C4-2B (cell line): ENCODE data around the gene KCNAB2.

Experiments
- H3K27ac ChIP-seq: fragments of 450-650 bp; 2 replicates; pipeline ENCODE4 v1.5.1; 2017
- ZFX ChIP-seq: fragments of 450-650 bp; IDR thresholded peaks from 2 replicates; pipeline ENCODE4 v1.6.1; 2017
- TF ChIP-seq, protein P1 (sequence below): fragments of 450-650 bp; conservative IDR thresholded peaks from 2 replicates; pipeline ENCODE4 v1.5.1; 2017; ENCODE audit warnings: mild to moderate bottlenecking

KCNAB2 gene

DNA sequence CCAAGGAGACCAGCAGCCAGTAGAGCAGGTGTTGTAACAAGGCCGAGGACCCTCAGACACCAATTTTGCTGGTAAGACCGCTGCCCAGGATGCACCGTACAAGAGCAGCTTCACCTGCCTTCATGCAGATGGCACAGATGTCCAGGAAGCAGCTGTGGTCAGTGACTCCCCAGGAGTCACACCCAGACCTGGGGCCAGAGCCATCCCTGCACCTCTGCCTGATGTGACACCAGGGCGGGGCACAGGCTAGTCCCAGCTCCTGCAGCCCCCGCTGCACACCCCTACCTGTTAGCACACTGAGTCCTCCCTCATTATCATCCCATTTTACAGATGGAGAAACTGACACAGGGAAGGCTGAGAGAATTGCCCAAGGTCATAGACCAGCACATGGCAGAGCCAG is 16.3 kb upstream of the KCNAB2 start:
- H3K27ac ChIP-seq: no peak overlapping the region
- TF ChIP-seq ZFX: no peak
- TF ChIP-seq, protein P1, sequence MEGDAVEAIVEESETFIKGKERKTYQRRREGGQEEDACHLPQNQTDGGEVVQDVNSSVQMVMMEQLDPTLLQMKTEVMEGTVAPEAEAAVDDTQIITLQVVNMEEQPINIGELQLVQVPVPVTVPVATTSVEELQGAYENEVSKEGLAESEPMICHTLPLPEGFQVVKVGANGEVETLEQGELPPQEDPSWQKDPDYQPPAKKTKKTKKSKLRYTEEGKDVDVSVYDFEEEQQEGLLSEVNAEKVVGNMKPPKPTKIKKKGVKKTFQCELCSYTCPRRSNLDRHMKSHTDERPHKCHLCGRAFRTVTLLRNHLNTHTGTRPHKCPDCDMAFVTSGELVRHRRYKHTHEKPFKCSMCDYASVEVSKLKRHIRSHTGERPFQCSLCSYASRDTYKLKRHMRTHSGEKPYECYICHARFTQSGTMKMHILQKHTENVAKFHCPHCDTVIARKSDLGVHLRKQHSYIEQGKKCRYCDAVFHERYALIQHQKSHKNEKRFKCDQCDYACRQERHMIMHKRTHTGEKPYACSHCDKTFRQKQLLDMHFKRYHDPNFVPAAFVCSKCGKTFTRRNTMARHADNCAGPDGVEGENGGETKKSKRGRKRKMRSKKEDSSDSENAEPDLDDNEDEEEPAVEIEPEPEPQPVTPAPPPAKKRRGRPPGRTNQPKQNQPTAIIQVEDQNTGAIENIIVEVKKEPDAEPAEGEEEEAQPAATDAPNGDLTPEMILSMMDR: no peak

DNA sequence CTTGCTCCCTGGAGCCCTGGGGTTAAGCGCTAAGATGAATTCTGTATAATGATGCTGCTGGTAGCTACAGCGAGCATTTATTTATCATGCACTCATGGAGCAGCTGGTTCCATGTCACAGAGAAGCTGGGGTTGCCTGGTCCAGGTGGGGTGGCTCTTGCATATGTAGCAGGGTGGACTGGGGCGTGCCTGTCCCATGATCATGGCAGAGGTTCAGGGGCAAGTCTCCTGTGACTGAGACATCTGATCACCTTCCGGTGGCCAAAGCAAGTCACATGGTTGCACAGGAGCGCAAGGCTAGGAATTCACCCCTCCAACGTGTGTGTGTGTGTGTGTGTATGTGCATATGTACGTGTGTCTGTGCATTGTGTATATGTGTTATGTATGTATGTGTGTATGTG is 15.6 kb upstream of the KCNAB2 start:
- TF ChIP-seq ZFX: no peak
- TF ChIP-seq, protein P1: no peak
- H3K27ac ChIP-seq: no peak overlapping the region

DNA sequence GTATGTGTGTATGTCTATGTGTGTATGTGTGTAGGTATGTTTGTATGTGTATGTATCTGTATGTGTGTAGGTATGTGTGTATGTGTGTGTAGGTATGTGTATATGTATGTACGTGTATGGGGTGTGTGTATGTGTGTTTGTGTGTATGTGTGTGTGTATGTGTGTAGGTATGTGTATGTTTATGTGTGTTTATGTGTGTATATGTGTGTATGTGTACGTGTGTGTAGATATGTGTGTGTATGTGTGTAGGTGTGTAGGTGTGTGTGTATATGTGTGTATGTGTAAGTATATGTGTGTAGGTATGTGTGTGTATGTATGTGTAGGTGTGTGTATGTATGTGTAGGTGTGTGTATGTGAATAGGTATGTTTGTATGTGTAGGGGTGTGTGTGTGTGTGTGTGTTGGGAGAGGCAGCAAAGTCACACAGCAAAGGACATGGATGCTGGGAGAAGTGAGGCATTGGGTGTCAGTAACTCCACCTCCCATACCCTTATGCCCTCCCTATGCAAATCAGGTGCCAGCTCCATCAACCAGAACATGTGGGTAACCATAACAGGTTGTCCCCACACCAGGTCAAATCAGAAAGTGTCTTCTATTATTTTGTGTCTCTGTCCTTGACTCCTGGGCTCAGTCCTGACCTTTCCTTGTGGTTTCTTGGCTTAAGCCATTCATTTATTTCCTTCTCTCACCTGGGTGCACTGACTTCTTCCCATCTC is 15.0 kb upstream of the KCNAB2 start:
- no peak overlapping the region for H3K27ac ChIP-seq
- no peak for TF ChIP-seq ZFX
- TF ChIP-seq, protein P1: no peak

DNA sequence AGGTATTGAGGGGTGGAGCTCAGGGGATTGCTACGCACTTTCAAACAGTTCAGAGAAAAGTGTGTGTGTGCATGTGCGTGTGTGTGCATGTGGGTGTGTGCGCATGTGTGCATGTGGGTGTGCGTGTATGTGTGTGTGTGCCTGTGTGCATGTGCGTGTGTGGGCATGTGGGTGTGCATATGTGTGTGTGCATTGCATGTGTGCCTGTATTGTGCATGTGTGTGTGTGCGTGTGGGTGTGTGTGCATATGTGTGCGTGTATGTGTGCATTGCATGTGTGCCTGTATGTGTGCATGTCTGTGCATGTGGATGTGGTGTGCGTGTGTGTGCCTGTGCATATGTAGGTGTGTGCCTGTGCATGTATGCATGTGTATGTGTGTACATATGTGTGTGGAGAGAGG is 12.6 kb upstream of the KCNAB2 start:
- TF ChIP-seq, protein P1: no peak
- no peak for TF ChIP-seq ZFX
- H3K27ac ChIP-seq: no peak overlapping the region

DNA sequence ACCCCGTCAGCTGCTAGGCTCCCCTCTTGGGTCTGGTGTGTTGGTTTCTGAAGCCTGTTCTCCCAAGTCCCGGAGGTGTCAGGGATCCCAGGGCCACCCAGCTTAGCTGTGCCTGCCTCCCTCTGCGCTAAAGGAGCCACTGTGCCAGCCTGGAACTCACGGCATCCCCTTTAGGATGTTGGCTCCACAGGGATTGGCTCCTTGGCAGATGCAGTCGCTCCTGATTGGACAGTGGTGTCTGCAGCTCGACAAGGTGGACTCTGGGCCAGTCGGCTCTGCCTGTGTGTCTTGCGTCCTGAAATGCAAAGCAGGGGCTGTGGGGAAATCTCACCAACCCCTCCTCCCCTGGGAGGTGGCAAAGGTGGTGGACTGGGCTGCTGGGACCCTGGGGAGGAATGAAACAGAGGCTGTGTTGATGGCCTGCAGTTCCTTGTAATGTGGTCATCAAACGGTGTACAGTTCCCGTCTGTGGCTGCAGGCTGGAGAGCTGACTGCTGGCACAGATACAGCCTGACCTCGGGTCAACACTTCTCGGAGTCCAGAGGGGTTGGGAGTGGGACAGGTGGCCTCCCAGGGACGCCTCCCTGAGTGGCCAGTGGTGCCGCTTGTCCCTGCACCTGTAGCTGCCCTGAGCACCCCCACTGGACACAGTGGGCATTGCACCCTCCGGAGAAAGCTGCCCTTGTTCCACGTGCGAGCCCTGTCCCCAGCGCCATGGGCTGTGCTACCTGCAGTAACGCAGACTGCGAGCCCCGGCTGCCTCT is 11.5 kb upstream of the KCNAB2 start:
- TF ChIP-seq ZFX: no peak
- TF ChIP-seq, protein P1: peak; percentile 90
- H3K27ac ChIP-seq: no peak overlapping the region; the same call in 1 of the 2 replicates

DNA sequence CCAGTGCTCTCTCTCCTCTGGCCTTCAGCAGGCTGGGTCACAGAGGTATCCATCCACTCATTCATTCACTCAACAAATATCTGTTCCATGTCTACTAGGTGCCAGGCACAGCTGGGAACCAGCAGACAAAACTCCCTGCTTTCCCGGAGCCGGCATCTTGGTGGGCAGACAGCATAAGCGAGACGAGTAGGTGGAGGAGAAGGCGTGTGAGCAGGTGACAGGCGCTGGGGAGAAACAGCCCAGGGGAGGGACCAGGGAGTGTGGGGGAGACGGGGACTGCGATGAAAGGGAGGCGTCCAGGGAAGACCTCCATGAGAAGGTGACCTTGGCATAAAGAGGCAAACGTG is 11.0 kb upstream of the KCNAB2 start:
- no peak overlapping the region; the same call in 1 of the 2 replicates for H3K27ac ChIP-seq

DNA sequence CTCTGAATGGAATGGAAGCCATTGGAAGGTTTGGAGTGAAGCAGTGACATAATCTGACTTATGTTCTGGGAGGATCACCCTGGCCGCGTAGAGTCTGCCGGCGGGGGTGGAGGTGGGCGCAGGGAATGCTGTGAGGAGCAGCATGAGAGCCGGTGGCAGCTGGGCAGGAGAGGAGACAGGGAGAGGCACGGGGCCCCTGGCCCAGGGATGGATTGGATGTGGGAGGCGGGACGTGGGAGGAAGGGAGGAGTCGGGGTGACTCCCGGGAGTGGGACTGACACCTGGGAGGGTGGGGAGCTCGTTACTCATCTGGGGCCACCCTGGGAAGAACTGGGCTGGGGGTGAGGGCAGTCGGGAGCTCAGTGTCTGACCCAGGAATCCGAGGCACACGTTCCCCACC is 10.4 kb upstream of the KCNAB2 start:
- TF ChIP-seq, protein P1: no peak
- no peak for TF ChIP-seq ZFX

More for the DNA sequence above, 11.0 kb upstream of the KCNAB2 start:
- TF ChIP-seq, protein P1: peak; percentile 65
- TF ChIP-seq ZFX: no peak

More for the DNA sequence above, 10.4 kb upstream of the KCNAB2 start:
- H3K27ac ChIP-seq: no peak overlapping the region
